GM12878 (cell line): Measurements from ENCODE around the gene VPS13C. TPM values are rescaled to one million over a fixed set of nuclear protein-coding genes. Genes with fewer than 3 reads are reported as not detected.

Source experiments
- ATAC-seq: fragments of 200-7000 bp; cut with Tn5 transposase; 3 replicates; pipeline ENCODE4 v1.9.1; 2020; ENCODE audit warnings: mild to moderate bottlenecking, moderate library complexity
- BruUV-seq: library from RNA; stranded (reverse); fragments of 400-500 nt; replicated peaks from 2 replicates; lab custom pipeline; 2021; lab: Mats Ljungman, UMichigan
- CTCF ChIA-PET: fragments of 300-600 bp; sonication (Branson Sonifier 250); formaldehyde crosslinking; extraction: SDS; loops from one replicate; lab custom pipeline; 2021; ENCODE audit warnings: inconsistent platforms; lab: Yijun Ruan, JAX
- POLR2A ChIA-PET: fragments of 350-600 bp; formaldehyde crosslinking; extraction: SDS; loops from one replicate; lab custom pipeline; 2021; ENCODE audit warnings: inconsistent platforms; lab: Charles Lee
- RAD21 ChIA-PET: fragments of 300-600 bp; sonication (Branson Sonifier 250); formaldehyde crosslinking; loops from one replicate; lab custom pipeline; 2023; ENCODE audit warnings: antibody characterized with exemption; ENCODE audit not compliant: unreplicated experiment; lab: Charles Lee
- SMC1A ChIA-PET: fragments of 300-600 bp; sonication (Branson Sonifier 250); formaldehyde crosslinking; loops from one replicate; lab custom pipeline; 2023; ENCODE audit not compliant: unreplicated experiment, uncharacterized antibody; lab: Charles Lee
- DNase-seq: peaks from one replicate; pipeline ENCODE4 v3.0.0-alpha.2; 2011; ENCODE audit warnings: low read depth, low spot score
- FAIRE-seq: peaks from 3 replicates; lab custom pipeline; 2011; peaks lifted over from hg19 to GRCh38; lab: Jason Lieb, UNC
- H2AFZ ChIP-seq: 2 replicates; pipeline ENCODE4 v1.6.0; 2011; ENCODE audit warnings: low read depth, low read length, control low read depth; ENCODE audit not compliant: control insufficient read depth
- H3K27ac ChIP-seq: 2 replicates; pipeline ENCODE4 v1.5.1; 2011; ENCODE audit warnings: control low read depth; ENCODE audit not compliant: control insufficient read depth, insufficient read depth
- H3K27me3 ChIP-seq, 2 experiments: replicated peaks in 1 of 2; 2 replicates each; pipeline versions ENCODE4 v1.6.0 to v1.6.1; 2011; ENCODE audit warnings: low read length in 1 of 2; ENCODE audit not compliant: control insufficient read depth in 2 of 2, insufficient read depth in 2 of 2
- H3K36me3 ChIP-seq, 2 experiments: 2 replicates each; pipeline ENCODE4 v1.5.1; 2011; ENCODE audit warnings: low read length in 1 of 2; ENCODE audit not compliant: control insufficient read depth in 2 of 2, insufficient read depth in 2 of 2
- H3K4me1 ChIP-seq: 2 replicates; pipeline ENCODE4 v1.6.1; 2011; ENCODE audit warnings: mild to moderate bottlenecking, low read length, moderate library complexity, mixed read lengths; ENCODE audit not compliant: control insufficient read depth, insufficient read depth
- H3K4me2 ChIP-seq: 2 replicates; pipeline ENCODE4 v1.6.0; 2011; ENCODE audit warnings: control low read depth; ENCODE audit not compliant: control insufficient read depth, insufficient read depth
- H3K4me3 ChIP-seq: fragments of 200-600 bp; sonication (generic); 2 replicates; pipeline ENCODE4 v1.5.1; 2016
- H3K79me2 ChIP-seq: 2 replicates; pipeline ENCODE4 v1.6.0; 2011; ENCODE audit warnings: low read length; ENCODE audit not compliant: control insufficient read depth, insufficient read depth
- H3K9ac ChIP-seq: 2 replicates; pipeline ENCODE4 v1.8.0; 2011; ENCODE audit warnings: low read length, control low read depth, mixed read lengths; ENCODE audit not compliant: control insufficient read depth, insufficient read depth
- H3K9me3 ChIP-seq: replicated peaks from 3 replicates; pipeline ENCODE4 v1.5.1; 2011; ENCODE audit warnings: mild to moderate bottlenecking, low read length; ENCODE audit not compliant: control insufficient read depth, insufficient read depth
- H4K20me1 ChIP-seq: 2 replicates; pipeline ENCODE4 v1.6.0; 2011; ENCODE audit not compliant: control insufficient read depth, insufficient read depth
- BACH1 ChIP-seq: fragments of 450-650 bp; IDR thresholded peaks from 2 replicates; pipeline ENCODE4 v1.6.1; 2017; ENCODE audit warnings: mild to moderate bottlenecking, borderline replicate concordance
- BMI1 ChIP-seq: fragments of 450-650 bp; IDR thresholded peaks from 2 replicates; pipeline ENCODE4 v1.6.1; 2016; ENCODE audit warnings: mild to moderate bottlenecking, moderate library complexity, borderline replicate concordance
- CREB1 ChIP-seq: IDR thresholded peaks from 2 replicates; pipeline ENCODE4 v1.6.1; 2012; ENCODE audit warnings: low read depth, mild to moderate bottlenecking, inconsistent platforms
- EED ChIP-seq: sonication (generic); IDR thresholded peaks from 2 replicates; pipeline ENCODE4 v1.6.1; 2016; ENCODE audit warnings: antibody characterized with exemption, low read depth
- HDAC6 ChIP-seq: fragments of 200-600 bp; sonication (generic); IDR thresholded peaks from one replicate; pipeline ENCODE4 v1.8.0; 2017; ENCODE audit warnings: antibody characterized with exemption; ENCODE audit not compliant: unreplicated experiment
- MYB ChIP-seq: fragments of 150-350 bp; IDR thresholded peaks from 2 replicates; pipeline ENCODE4 v1.6.1; 2014; ENCODE audit warnings: mild to moderate bottlenecking, low read depth, low read length, borderline replicate concordance
- SMC3 ChIP-seq: IDR thresholded peaks from 2 replicates; pipeline ENCODE4 v1.6.1; 2011; ENCODE audit warnings: low read length, improper control_type of control experiment, borderline replicate concordance
- WGBS: methylation state at CpG from one replicate; pipeline ENCODE4 v1.1.6; 2016; ENCODE audit warnings: low lambda C conversion rate; ENCODE audit not compliant: insufficient replicate concordance, insufficient coverage; ENCODE audit errors: missing lambda C conversion rate; 5-methylcytosine and 5-hydroxymethylcytosine counted together
- in situ Hi-C: fragments of 300-500 bp; cut with MboI; formaldehyde crosslinking; loops from 9 replicates; pipeline ENCODE4 v1.14.3; 2018; ENCODE audit warnings: mixed read lengths
- intact Hi-C: fragments of 100-400 bp; cut with micrococcal nuclease; formaldehyde crosslinking; loops from one replicate; pipeline ENCODE4 v1.14.2; 2022; ENCODE audit not compliant: unreplicated experiment
- polyA plus RNA-seq, 11 experiments: library from polyadenylated mRNA; depleted of rRNA in 4 of 11; unstranded in 6 of 11; stranded (reverse) in 5 of 11; fragments of >200 nt; fragmentation: Nextera tagmentation in 4 of 11; fragmentation: Illumina TruSeq in 1 of 11; extraction: Ambion mirVana in 4 of 11; extraction: Trizol in 1 of 11; gene quantifications; 1 replicate in 1 of 11; 2 replicates in 10 of 11; pipeline versions ENCODE4 v1.2.1 to v1.2.3, GENCODE V29; 2011 to 2016; ENCODE audit warnings: inconsistent platforms in 2 of 11, missing spikeins in 2 of 11, low read depth in 1 of 11
- total RNA-seq, 4 experiments: library from RNA; depleted of rRNA in 3 of 4; stranded (reverse); fragments of >200 nt in 3 of 4; fragmentation: Illumina TruSeq in 1 of 4; extraction: Trizol in 1 of 4; gene quantifications; 2 replicates each; pipeline versions ENCODE4 v1.2.1 to v1.2.3, GENCODE V29; 2013 to 2021
- TF ChIP-seq, protein P1 (sequence below): fragments of 450-650 bp; IDR thresholded peaks from 2 replicates; pipeline ENCODE4 v1.6.1; 2017; ENCODE audit warnings: mild to moderate bottlenecking, moderate library complexity

VPS13C gene
- total and polyA plus RNA-seq, 10 of the 15 experiments (the other 5 are each of a cell fraction or from before 2014, with no cell fraction given), result 9.3 to 53.1 (median 31.8) TPM

DNA sequence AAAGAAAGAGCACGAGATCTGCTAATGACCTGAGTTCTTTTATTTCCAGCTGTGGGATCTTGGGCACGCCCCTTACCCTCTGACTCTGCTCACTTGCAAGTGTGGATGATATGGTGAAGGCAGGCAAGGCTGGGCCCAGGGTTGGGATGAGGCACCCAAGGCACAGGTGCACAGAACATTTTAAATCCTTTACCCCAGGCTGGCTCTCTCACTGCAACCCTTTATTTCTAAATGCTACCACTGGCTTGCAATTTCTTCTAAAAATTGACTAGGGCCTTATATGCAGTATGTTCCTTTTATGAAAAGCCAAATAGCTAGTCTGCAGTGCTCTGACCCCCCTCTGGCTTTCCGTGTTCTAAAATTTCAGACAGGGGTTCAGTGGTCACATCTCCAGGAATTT lies 237.7 kb downstream of the VPS13C start:
- Histone ChIP-seq H2AFZ (no peak overlapping the region), H3K9me3 (no peaks in the 10 kb centered on the region), H3K4me2 (no peak overlapping the region), H3K9ac (no peak overlapping the region), H3K4me1 (no peaks in the 10 kb centered on the region), H3K36me3 (no peaks in the 10 kb centered on the region), H4K20me1 (no peaks in the 10 kb centered on the region), H3K27me3 (no peaks in the 10 kb centered on the region; a peak in 1 of 4 replicates), H3K79me2 (no peaks in the 10 kb centered on the region), H3K4me3 (no peak overlapping the region), H3K27ac (no peak overlapping the region)
- WGBS, result 0% methylated on average over 3 of the region's 3 CpGs
- no peak for DNase-seq
- in situ Hi-C loops (no loop called here), intact Hi-C loops (no loop called here)
- FAIRE-seq, result no peak
- no peak for TF ChIP-seq EED
- no peak for TF ChIP-seq SMC3
- no peak for TF ChIP-seq BACH1
- no peak for TF ChIP-seq CREB1
- TF ChIP-seq, protein P1, sequence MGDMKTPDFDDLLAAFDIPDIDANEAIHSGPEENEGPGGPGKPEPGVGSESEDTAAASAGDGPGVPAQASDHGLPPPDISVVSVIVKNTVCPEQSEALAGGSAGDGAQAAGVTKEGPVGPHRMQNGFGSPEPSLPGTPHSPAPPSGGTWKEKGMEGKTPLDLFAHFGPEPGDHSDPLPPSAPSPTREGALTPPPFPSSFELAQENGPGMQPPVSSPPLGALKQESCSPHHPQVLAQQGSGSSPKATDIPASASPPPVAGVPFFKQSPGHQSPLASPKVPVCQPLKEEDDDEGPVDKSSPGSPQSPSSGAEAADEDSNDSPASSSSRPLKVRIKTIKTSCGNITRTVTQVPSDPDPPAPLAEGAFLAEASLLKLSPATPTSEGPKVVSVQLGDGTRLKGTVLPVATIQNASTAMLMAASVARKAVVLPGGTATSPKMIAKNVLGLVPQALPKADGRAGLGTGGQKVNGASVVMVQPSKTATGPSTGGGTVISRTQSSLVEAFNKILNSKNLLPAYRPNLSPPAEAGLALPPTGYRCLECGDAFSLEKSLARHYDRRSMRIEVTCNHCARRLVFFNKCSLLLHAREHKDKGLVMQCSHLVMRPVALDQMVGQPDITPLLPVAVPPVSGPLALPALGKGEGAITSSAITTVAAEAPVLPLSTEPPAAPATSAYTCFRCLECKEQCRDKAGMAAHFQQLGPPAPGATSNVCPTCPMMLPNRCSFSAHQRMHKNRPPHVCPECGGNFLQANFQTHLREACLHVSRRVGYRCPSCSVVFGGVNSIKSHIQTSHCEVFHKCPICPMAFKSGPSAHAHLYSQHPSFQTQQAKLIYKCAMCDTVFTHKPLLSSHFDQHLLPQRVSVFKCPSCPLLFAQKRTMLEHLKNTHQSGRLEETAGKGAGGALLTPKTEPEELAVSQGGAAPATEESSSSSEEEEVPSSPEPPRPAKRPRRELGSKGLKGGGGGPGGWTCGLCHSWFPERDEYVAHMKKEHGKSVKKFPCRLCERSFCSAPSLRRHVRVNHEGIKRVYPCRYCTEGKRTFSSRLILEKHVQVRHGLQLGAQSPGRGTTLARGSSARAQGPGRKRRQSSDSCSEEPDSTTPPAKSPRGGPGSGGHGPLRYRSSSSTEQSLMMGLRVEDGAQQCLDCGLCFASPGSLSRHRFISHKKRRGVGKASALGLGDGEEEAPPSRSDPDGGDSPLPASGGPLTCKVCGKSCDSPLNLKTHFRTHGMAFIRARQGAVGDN, result no peak
- TF ChIP-seq BMI1, result no peak
- no peak for TF ChIP-seq HDAC6
- no peak for TF ChIP-seq MYB
- SMC1A ChIA-PET, result interaction anchor here (1.5 kb wide), 1 partner anchor 12 kb away, joined by 3 read pairs; no protein-coding TSS in a partner anchor
- RAD21 ChIA-PET, result interaction anchor here (1.5 kb wide), 1 partner anchor 12 kb away, joined by 8 read pairs; no protein-coding TSS in a partner anchor
- POLR2A ChIA-PET, result no interaction called here
- ATAC-seq, result no peak
- BruUV-seq, result no TSS peak
- CTCF ChIA-PET, result interaction anchor here (1.3 to 3.5 kb wide), 2 partner anchors 9 to 12 kb away, joined by 4 to 18 read pairs; no protein-coding TSS in a partner anchor
